H1 (cell line): ENCODE measurements around the gene EMID1. TPM values are rescaled to one million over a fixed set of nuclear protein-coding genes. Genes with fewer than 3 reads are reported as not detected.

Source experiments
- CTCF ChIA-PET: fragments of 300-600 bp; sonication (Branson Sonifier 250); formaldehyde crosslinking; loops from one replicate; lab custom pipeline; 2021; ENCODE audit not compliant: partially characterized antibody; lab: Charles Lee
- POLR2A ChIA-PET: fragments of 300-600 bp; sonication (Branson Sonifier 250); formaldehyde crosslinking; loops from one replicate; lab custom pipeline; 2021; ENCODE audit warnings: inconsistent platforms; ENCODE audit not compliant: partially characterized antibody; lab: Charles Lee
- DNase-seq, 2 experiments: peaks; one replicate each; pipeline versions ENCODE4 v3.0.0 to v3.0.0-alpha.2; 2010 to 2022; ENCODE audit warnings: low spot score in 2 of 2, low read depth in 1 of 2, mixed read lengths in 1 of 2
- FAIRE-seq: peaks from 2 replicates; lab custom pipeline; 2011; peaks lifted over from hg19 to GRCh38; lab: Jason Lieb, UNC
- H2AFZ ChIP-seq: 2 replicates; pipeline ENCODE4 v1.8.1; 2012; ENCODE audit warnings: low read length, inconsistent platforms
- H2AK5ac ChIP-seq: 2 replicates; pipeline ENCODE4 v1.6.1; 2013; ENCODE audit warnings: low read depth, low read length
- H2BK120ac ChIP-seq: replicated peaks from 2 replicates; pipeline ENCODE3; 2013; ENCODE audit warnings: low read depth, low read length, inconsistent platforms
- H2BK12ac ChIP-seq: 2 replicates; pipeline ENCODE4 v1.6.1; 2013; ENCODE audit warnings: low read depth, low read length
- H2BK15ac ChIP-seq: 2 replicates; pipeline ENCODE4 v1.6.1; 2013; ENCODE audit warnings: low read length
- H2BK20ac ChIP-seq: 2 replicates; pipeline ENCODE4 v1.6.1; 2013; ENCODE audit warnings: low read length
- H2BK5ac ChIP-seq: 2 replicates; pipeline ENCODE4 v1.6.1; 2013; ENCODE audit warnings: low read depth, low read length
- H3K14ac ChIP-seq: 2 replicates; pipeline ENCODE4 v1.6.1; 2013; ENCODE audit warnings: inconsistent platforms; ENCODE audit not compliant: insufficient read length
- H3K18ac ChIP-seq: 2 replicates; pipeline ENCODE4 v1.6.1; 2013; ENCODE audit warnings: low read length; ENCODE audit errors: extremely low read depth
- H3K23ac ChIP-seq: 2 replicates; pipeline ENCODE4 v1.6.1; 2013; ENCODE audit warnings: inconsistent platforms; ENCODE audit not compliant: insufficient read length
- H3K23me2 ChIP-seq: 2 replicates; pipeline ENCODE4 v1.6.1; 2013; ENCODE audit warnings: low read depth, low read length
- H3K27ac ChIP-seq: 2 replicates; pipeline ENCODE4 v1.6.1; 2011; ENCODE audit warnings: low read depth, low read length, inconsistent platforms
- H3K27me3 ChIP-seq, 4 experiments: replicated peaks in 1 of 4; 1 replicate in 1 of 4; 2 replicates in 3 of 4; pipeline versions ENCODE4 v1.6.1 to v1.8.1; 2011 to 2013; ENCODE audit warnings: low read length in 3 of 4, mild to moderate bottlenecking in 3 of 4, inconsistent platforms in 2 of 4, mixed read lengths in 2 of 4, moderate library complexity in 1 of 4; ENCODE audit not compliant: control insufficient read depth in 3 of 4, insufficient read depth in 3 of 4; ENCODE audit errors: extremely low read depth in 1 of 4
- H3K36me3 ChIP-seq, 4 experiments: 2 replicates each; pipeline versions ENCODE4 v1.6.1 to v1.8.1; 2011 to 2013; ENCODE audit warnings: mild to moderate bottlenecking in 4 of 4, low read length in 3 of 4, moderate library complexity in 2 of 4, control low read depth in 1 of 4, inconsistent platforms in 1 of 4; ENCODE audit not compliant: insufficient read depth in 4 of 4, control insufficient read depth in 2 of 4
- H3K4ac ChIP-seq: replicated peaks from 2 replicates; pipeline ENCODE3; 2013; ENCODE audit warnings: low read length, low read depth, mixed read lengths, inconsistent platforms; ENCODE audit not compliant: insufficient read length
- H3K4me1 ChIP-seq, 4 experiments: replicated peaks in 1 of 4; 1 replicate in 1 of 4; 2 replicates in 3 of 4; pipeline versions ENCODE4 v1.6.1 to v1.8.1; 2011 to 2013; ENCODE audit warnings: low read length in 3 of 4, inconsistent platforms in 2 of 4, mixed read lengths in 1 of 4; ENCODE audit not compliant: insufficient read depth in 4 of 4, control insufficient read depth in 3 of 4
- H3K4me2 ChIP-seq, 2 experiments: 2 replicates each; pipeline versions ENCODE4 v1.6.1 to v1.8.1; 2011 to 2013; ENCODE audit warnings: low read depth in 2 of 2, low read length in 2 of 2, control low read depth in 1 of 2, inconsistent platforms in 1 of 2, mild to moderate bottlenecking in 1 of 2; ENCODE audit not compliant: insufficient read depth in 1 of 2
- H3K4me3 ChIP-seq, 4 experiments: fragments of 200-600, 300-600 bp in 1 of 4; sonication (generic), shearing (Covaris generic), sonication (Bioruptor Twin) in 1 of 4; 2 replicates each; pipeline versions ENCODE4 v1.5.1 to v1.8.1; 2011 to 2016; ENCODE audit warnings: low read length in 4 of 4, low read depth in 3 of 4, control low read depth in 2 of 4, inconsistent platforms in 2 of 4, mild to moderate bottlenecking in 2 of 4, mixed read lengths in 1 of 4, moderate library complexity in 1 of 4; ENCODE audit not compliant: insufficient read depth in 2 of 4; ENCODE audit errors: extremely low read depth in 1 of 4
- H3K56ac ChIP-seq: replicated peaks from 2 replicates; pipeline ENCODE3; 2013; ENCODE audit warnings: low read depth, mild to moderate bottlenecking, mixed read lengths, low read length, inconsistent platforms; ENCODE audit not compliant: insufficient read length
- H3K79me1 ChIP-seq: 2 replicates; pipeline ENCODE4 v1.6.1; 2013; ENCODE audit warnings: low read depth, low read length, control low read depth
- H3K79me2 ChIP-seq, 2 experiments: 2 replicates each; pipeline versions ENCODE4 v1.6.1 to v1.8.1; 2012 to 2013; ENCODE audit warnings: low read length in 2 of 2, mild to moderate bottlenecking in 2 of 2, inconsistent platforms in 1 of 2; ENCODE audit not compliant: insufficient read depth in 2 of 2, control insufficient read depth in 1 of 2
- H3K9ac ChIP-seq, 4 experiments: replicated peaks in 1 of 4; 1 replicate in 1 of 4; 2 replicates in 3 of 4; pipeline versions ENCODE4 v1.6.1 to v1.8.1; 2011 to 2013; ENCODE audit warnings: low read depth in 3 of 4, low read length in 3 of 4, control low read depth in 2 of 4, mild to moderate bottlenecking in 2 of 4, moderate library complexity in 2 of 4, inconsistent platforms in 1 of 4; ENCODE audit errors: extremely low read depth in 1 of 4
- H3K9me3 ChIP-seq, 2 experiments: 2 replicates each; pipeline versions ENCODE4 v1.6.1 to v1.8.1; 2012 to 2013; ENCODE audit warnings: mild to moderate bottlenecking in 2 of 2, moderate library complexity in 2 of 2, control low read depth in 1 of 2, inconsistent platforms in 1 of 2, low read depth in 1 of 2, low read length in 1 of 2, mixed read lengths in 1 of 2; ENCODE audit not compliant: insufficient read depth in 2 of 2
- H4K20me1 ChIP-seq, 2 experiments: replicated peaks in 1 of 2; 2 replicates each; pipeline versions ENCODE3 to v1.8.1; 2011 to 2013; ENCODE audit warnings: inconsistent platforms in 2 of 2, low read length in 2 of 2, mild to moderate bottlenecking in 1 of 2; ENCODE audit not compliant: insufficient read depth in 2 of 2, control insufficient read depth in 1 of 2
- H4K5ac ChIP-seq: 2 replicates; pipeline ENCODE4 v1.6.1; 2013; ENCODE audit warnings: low read length, low read depth, mixed read lengths, inconsistent platforms; ENCODE audit not compliant: insufficient read length
- H4K8ac ChIP-seq: 2 replicates; pipeline ENCODE4 v1.8.0; 2013; ENCODE audit warnings: mild to moderate bottlenecking, moderate library complexity, low read length, inconsistent platforms; ENCODE audit not compliant: insufficient read depth; ENCODE audit errors: extremely low read depth
- H4K91ac ChIP-seq: replicated peaks from 2 replicates; pipeline ENCODE3; 2013; ENCODE audit warnings: low read length, mixed read lengths, inconsistent platforms; ENCODE audit not compliant: insufficient read length
- BCL11A ChIP-seq, 2 experiments: IDR thresholded peaks; one replicate each; pipeline ENCODE4 v1.6.1; 2011; ENCODE audit warnings: low read depth in 2 of 2, low read length in 2 of 2, mild to moderate bottlenecking in 2 of 2
- E2F6 ChIP-seq: IDR thresholded peaks from 2 replicates; pipeline ENCODE4 v1.6.1; 2012; ENCODE audit warnings: inconsistent platforms
- FOSL1 ChIP-seq: IDR thresholded peaks from 2 replicates; pipeline ENCODE4 v1.6.1; 2011; ENCODE audit warnings: mild to moderate bottlenecking, low read depth, low read length, moderate library complexity; ENCODE audit not compliant: insufficient read depth
- KDM4A ChIP-seq: IDR thresholded peaks from one replicate; pipeline ENCODE4 v1.7.1; 2012; ENCODE audit warnings: low read depth, mild to moderate bottlenecking, moderate library complexity, low read length, inconsistent platforms; ENCODE audit not compliant: severe bottlenecking
- MAX ChIP-seq: IDR thresholded peaks from 2 replicates; pipeline ENCODE4 v1.6.1; 2012; ENCODE audit warnings: inconsistent platforms
- NANOG ChIP-seq: IDR thresholded peaks from 2 replicates; pipeline ENCODE4 v1.6.1; 2011; ENCODE audit warnings: low read length, low read depth, mild to moderate bottlenecking, inconsistent platforms; ENCODE audit not compliant: insufficient read depth, poor library complexity, severe bottlenecking
- RBBP5 ChIP-seq: IDR thresholded peaks from 2 replicates; pipeline ENCODE4 v1.7.1; 2012; ENCODE audit warnings: low read depth, mild to moderate bottlenecking, inconsistent platforms, low read length, moderate library complexity, borderline replicate concordance
- SIX5 ChIP-seq: IDR thresholded peaks from 2 replicates; pipeline ENCODE4 v1.6.1; 2011; ENCODE audit warnings: mild to moderate bottlenecking, low read depth, low read length
- SP4 ChIP-seq: IDR thresholded peaks from 2 replicates; pipeline ENCODE4 v1.6.1; 2012; ENCODE audit warnings: low read length, inconsistent platforms
- ZNF274 ChIP-seq: IDR thresholded peaks from 2 replicates; pipeline ENCODE4 v1.7.0; 2012; ENCODE audit warnings: low read length, borderline replicate concordance; ENCODE audit errors: extremely low read depth
- WGBS, 2 experiments: shearing (Covaris generic) in 1 of 2; methylation state at CpG; one replicate each; pipeline versions ENCODE4 v1.1.6 to v1.1.7; 2013 to 2015; ENCODE audit warnings: low lambda C conversion rate in 2 of 2, mixed read lengths in 2 of 2, inconsistent platforms in 1 of 2, low coverage in 1 of 2, missing lambda C conversion rate in 1 of 2; ENCODE audit not compliant: insufficient replicate concordance in 2 of 2, insufficient coverage in 1 of 2, insufficient read length in 1 of 2; ENCODE audit errors: extremely low coverage in 1 of 2, missing lambda C conversion rate in 1 of 2; 5-methylcytosine and 5-hydroxymethylcytosine counted together
- polyA plus RNA-seq, 7 experiments: library from polyadenylated mRNA; depleted of rRNA in 3 of 7; stranded (reverse) in 5 of 7; unstranded in 2 of 7; fragments of >200 nt in 5 of 7; fragments of 200-250 nt in 2 of 7; gene quantifications; 1 replicate in 5 of 7; 2 replicates in 1 of 7; 4 replicates in 1 of 7; pipeline versions ENCODE4 v1.2.1 to v1.2.3, GENCODE V29; 2011 to 2013; ENCODE audit warnings: missing spikeins in 2 of 7, mixed read lengths in 2 of 7
- total RNA-seq: library from RNA; stranded (reverse); fragmentation: NEBNext Ultra II Directional; extraction: Animal tissue kit (Norgen Biotek cat#: 25700); gene quantifications from 2 replicates; pipeline ENCODE4 v1.2.1, GENCODE V29; 2021

EMID1 gene
- total and polyA plus RNA-seq, 2 of the 8 experiments (the other 6 are each of a cell fraction or from before 2014, with no cell fraction given): 3.9 to 7.4 TPM

- Histone ChIP-seq H2BK5ac (no peak overlapping the region), H4K5ac (no peak overlapping the region), H3K27ac (no peak overlapping the region), H4K20me1 (no peaks in the 10 kb centered on the region), H3K36me3 (no peaks in the 10 kb centered on the region), H3K79me2 (no peaks in the 10 kb centered on the region), H2AK5ac (no peak overlapping the region), H3K56ac (no peak overlapping the region), H3K4me1 (peaks cover 0 to 5% (median 2%) of the 10 kb centered on the region in 4 experiments; a peak in 3 of 7 replicates), H3K79me1 (no peaks in the 10 kb centered on the region), H4K8ac (no peak overlapping the region), H3K14ac (no peak overlapping the region), H2BK20ac (no peak overlapping the region), H3K4ac (no peak overlapping the region), H3K23ac (no peak overlapping the region), H3K18ac (no peak overlapping the region), H3K4me2 (no peak overlapping the region), H2BK120ac (no peak overlapping the region), H4K91ac (no peak overlapping the region), H2BK12ac (no peak overlapping the region), H3K23me2 (no peaks in the 10 kb centered on the region), H3K9ac (no peak overlapping the region), H3K27me3 (no peaks in the 10 kb centered on the region), H3K9me3 (no peaks in the 10 kb centered on the region), H2AFZ (peak overlapping the region; percentile 87; the same call in 1 of the 2 replicates), H3K4me3 (no peak overlapping the region), H2BK15ac (no peak overlapping the region)
- DNase-seq (no peak), FAIRE-seq (peak; percentile 70)
- 85% methylated on average over 11 of the region's 11 CpGs; no CpG with 5 or more reads in 1 of the 2 experiments for WGBS, 2 experiments
- CTCF ChIA-PET: interaction anchor here (1.5 to 9.4 kb wide), 4 partner anchors 19 to 95 kb away, joined by 3 to 79 read pairs (median 9); no protein-coding TSS in a partner anchor
- POLR2A ChIA-PET: interaction anchor here (0.6 to 1.0 kb wide), 2 partner anchors 51 to 749 kb away, joined by 3 read pairs; no protein-coding TSS in a partner anchor
- TF ChIP-seq ZNF274 (no peak), SIX5 (peak; percentile 68), MAX (peak; percentile 67), KDM4A (no peak), FOSL1 (no peak), NANOG (no peak), SP4 (no peak), RBBP5 (no peak), E2F6 (peak; percentile 75), BCL11A (IDR thresholded peaks at IDR 0.05; ENCODE audit: low read depth in 2 of 2, low read length in 2 of 2) (no peak)
Observed at GRCh38 chr22:29157759-29158535, 47.7 kb upstream of the EMID1 start.
